Measurements from ENCODE around the gene FERMT2. TPM values are rescaled to one million over a fixed set of nuclear protein-coding genes. Genes with fewer than 3 reads are reported as not detected.

FERMT2 gene
- polyA plus RNA-seq, 1 donor (not counting 4 experiments of a cell fraction or from before 2014, with no cell fraction given): 19.6 TPM

DNA sequence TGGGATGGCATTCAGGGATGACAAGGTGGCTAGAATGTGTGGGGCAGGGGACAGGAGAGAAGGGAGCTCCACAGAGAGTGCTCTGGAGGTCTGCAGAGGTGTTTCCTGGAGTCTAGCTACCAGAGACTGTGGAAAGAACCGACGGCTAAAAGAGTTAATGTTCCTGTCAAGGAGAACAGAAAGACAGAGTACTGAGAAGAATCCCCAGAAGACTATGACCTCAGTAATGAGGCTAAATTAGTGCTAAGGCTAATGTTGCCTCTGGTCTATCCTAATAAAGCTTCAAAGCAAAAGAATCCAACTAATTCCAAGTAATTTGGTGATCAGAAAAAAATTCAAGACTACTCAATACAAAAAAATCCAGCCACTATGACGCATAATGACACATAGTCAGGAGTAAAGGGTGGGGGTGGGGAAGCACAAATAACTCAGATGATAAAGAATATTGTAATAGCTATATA lies 44.7 kb downstream of the FERMT2 start:
- no peaks in the 10 kb centered on the region for H3K27me3 ChIP-seq (ENCODE audit: control insufficient read depth, extremely low read depth, insufficient read depth, low read length)
- H2AFZ ChIP-seq (ENCODE audit: control insufficient read depth, low read length): peak overlapping the region; percentile 75
- H3K4me2 ChIP-seq (ENCODE audit: control insufficient read depth, extremely low read depth, insufficient read depth, low read depth, low read length): peak overlapping the region; percentile 87
- peaks cover 0 to 4% of the 10 kb centered on the region in 2 experiments for H3K36me3 ChIP-seq (ENCODE audit: control insufficient read depth in 2 of 2, extremely low read depth in 1 of 2, insufficient read depth in 2 of 2, low read length in 2 of 2)
- peak overlapping the region; percentile 34 for H3K9ac ChIP-seq (ENCODE audit: control insufficient read depth, extremely low read depth, insufficient read depth, low read length)
- dilution Hi-C loops (cut with MboI; ENCODE audit: extremely low pct_ligation_motif_present, low sequenced_read_pairs): no loop called here
- TF ChIP-seq, protein P1, sequence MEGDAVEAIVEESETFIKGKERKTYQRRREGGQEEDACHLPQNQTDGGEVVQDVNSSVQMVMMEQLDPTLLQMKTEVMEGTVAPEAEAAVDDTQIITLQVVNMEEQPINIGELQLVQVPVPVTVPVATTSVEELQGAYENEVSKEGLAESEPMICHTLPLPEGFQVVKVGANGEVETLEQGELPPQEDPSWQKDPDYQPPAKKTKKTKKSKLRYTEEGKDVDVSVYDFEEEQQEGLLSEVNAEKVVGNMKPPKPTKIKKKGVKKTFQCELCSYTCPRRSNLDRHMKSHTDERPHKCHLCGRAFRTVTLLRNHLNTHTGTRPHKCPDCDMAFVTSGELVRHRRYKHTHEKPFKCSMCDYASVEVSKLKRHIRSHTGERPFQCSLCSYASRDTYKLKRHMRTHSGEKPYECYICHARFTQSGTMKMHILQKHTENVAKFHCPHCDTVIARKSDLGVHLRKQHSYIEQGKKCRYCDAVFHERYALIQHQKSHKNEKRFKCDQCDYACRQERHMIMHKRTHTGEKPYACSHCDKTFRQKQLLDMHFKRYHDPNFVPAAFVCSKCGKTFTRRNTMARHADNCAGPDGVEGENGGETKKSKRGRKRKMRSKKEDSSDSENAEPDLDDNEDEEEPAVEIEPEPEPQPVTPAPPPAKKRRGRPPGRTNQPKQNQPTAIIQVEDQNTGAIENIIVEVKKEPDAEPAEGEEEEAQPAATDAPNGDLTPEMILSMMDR (optimal IDR thresholded peaks at IDR 0.05 in 1 of 3, IDR thresholded peaks at IDR 0.05 in 1 of 3, conservative IDR thresholded peaks at IDR 0.05 in 1 of 3; ENCODE audit: extremely low read depth in 1 of 3, insufficient read depth in 2 of 3, low read length in 3 of 3): no peak
- TF ChIP-seq EZH2 (IDR thresholded peaks at IDR 0.05; ENCODE audit: low read length): no peak
- H3K4me3 ChIP-seq (ENCODE audit: control insufficient read depth in 2 of 3, extremely low read depth in 1 of 3, insufficient read depth in 2 of 3, low read depth in 1 of 3, low read length in 3 of 3): peak overlapping the region in 2 of 3 experiments; percentile 31 to 34
- no peaks in the 10 kb centered on the region for H3K9me1 ChIP-seq (ENCODE audit: control insufficient read depth, extremely low read depth, insufficient read depth, low read length)
- H3K79me2 ChIP-seq (ENCODE audit: control insufficient read depth, insufficient read depth, low read length): no peaks in the 10 kb centered on the region
- H4K20me1 ChIP-seq (ENCODE audit: control insufficient read depth, extremely low read depth, insufficient read depth, low read length): no peaks in the 10 kb centered on the region
- DNase-seq (ENCODE audit: low read depth, low spot score) (peak; percentile 44), FAIRE-seq (peak; percentile 71)
- peak overlapping the region; percentile 78 for H3K27ac ChIP-seq (ENCODE audit: control insufficient read depth, insufficient read depth, low read length)
- H3K9me3 ChIP-seq (ENCODE audit: control insufficient read depth, low read depth, low read length): no peaks in the 10 kb centered on the region
- peaks cover 28% of the 10 kb centered on the region for H3K4me1 ChIP-seq (ENCODE audit: control insufficient read depth, extremely low read depth, insufficient read depth, low read length)

DNA sequence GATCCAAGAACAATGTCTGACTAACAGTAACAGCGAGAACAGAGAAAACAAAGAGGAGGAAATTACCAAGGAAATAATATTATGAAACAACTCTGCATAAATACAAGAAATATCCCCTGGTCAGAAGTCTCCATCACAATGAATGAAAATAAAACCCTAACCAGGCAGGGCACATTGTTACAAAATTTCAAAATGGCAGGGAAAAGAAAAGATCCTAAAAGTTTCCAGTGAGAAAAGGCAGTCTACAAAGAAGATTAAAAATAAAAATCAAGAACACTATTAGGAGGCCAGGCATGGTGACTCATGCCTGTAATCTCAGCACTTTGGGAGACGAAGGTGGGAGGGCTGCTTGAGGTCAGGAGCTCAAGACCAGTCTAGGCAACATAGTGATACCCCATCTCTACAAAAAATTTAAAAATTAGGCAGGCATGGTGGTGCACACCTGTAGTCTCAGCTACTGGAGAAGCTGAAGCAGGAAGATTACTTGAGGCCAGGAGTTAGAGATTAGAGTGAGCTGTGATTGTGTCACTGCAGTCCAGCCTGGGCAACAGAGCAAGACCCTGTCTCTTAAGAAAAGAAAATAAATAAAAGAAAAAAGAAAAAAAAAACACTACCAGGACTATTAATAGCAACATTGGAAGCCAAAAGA lies 47.8 kb downstream of the FERMT2 start:
- no peak overlapping the region for H3K4me3 ChIP-seq (ENCODE audit: control insufficient read depth in 2 of 3, extremely low read depth in 1 of 3, insufficient read depth in 2 of 3, low read depth in 1 of 3, low read length in 3 of 3)
- no peak overlapping the region for H3K9ac ChIP-seq (ENCODE audit: control insufficient read depth, extremely low read depth, insufficient read depth, low read length)
- no peaks in the 10 kb centered on the region for H3K27me3 ChIP-seq (ENCODE audit: control insufficient read depth, extremely low read depth, insufficient read depth, low read length)
- no peaks in the 10 kb centered on the region for H3K9me3 ChIP-seq (ENCODE audit: control insufficient read depth, low read depth, low read length)
- TF ChIP-seq, protein P1 (optimal IDR thresholded peaks at IDR 0.05 in 1 of 3, IDR thresholded peaks at IDR 0.05 in 1 of 3, conservative IDR thresholded peaks at IDR 0.05 in 1 of 3; ENCODE audit: extremely low read depth in 1 of 3, insufficient read depth in 2 of 3, low read length in 3 of 3): no peak
- no peak for TF ChIP-seq EZH2 (IDR thresholded peaks at IDR 0.05; ENCODE audit: low read length)
- H3K27ac ChIP-seq (ENCODE audit: control insufficient read depth, insufficient read depth, low read length): no peak overlapping the region
- H3K4me2 ChIP-seq (ENCODE audit: control insufficient read depth, extremely low read depth, insufficient read depth, low read depth, low read length): no peak overlapping the region
- H4K20me1 ChIP-seq (ENCODE audit: control insufficient read depth, extremely low read depth, insufficient read depth, low read length): no peaks in the 10 kb centered on the region
- no peaks in the 10 kb centered on the region for H3K9me1 ChIP-seq (ENCODE audit: control insufficient read depth, extremely low read depth, insufficient read depth, low read length)
- H3K36me3 ChIP-seq (ENCODE audit: control insufficient read depth in 2 of 2, extremely low read depth in 1 of 2, insufficient read depth in 2 of 2, low read length in 2 of 2): peaks cover 0 to 2% of the 10 kb centered on the region in 2 experiments
- dilution Hi-C loops (cut with MboI; ENCODE audit: extremely low pct_ligation_motif_present, low sequenced_read_pairs): no loop called here
- H2AFZ ChIP-seq (ENCODE audit: control insufficient read depth, low read length): no peak overlapping the region
- FAIRE-seq (no peak), DNase-seq (ENCODE audit: low read depth, low spot score) (no peak)
- no peaks in the 10 kb centered on the region for H3K79me2 ChIP-seq (ENCODE audit: control insufficient read depth, insufficient read depth, low read length)
- peaks cover 36% of the 10 kb centered on the region for H3K4me1 ChIP-seq (ENCODE audit: control insufficient read depth, extremely low read depth, insufficient read depth, low read length)
